ENCODE results near the gene ACMSD. TPM values are rescaled to one million over a fixed set of nuclear protein-coding genes. Genes with fewer than 3 reads are reported as not detected.

ACMSD gene
- total and polyA plus RNA-seq, 2 of the 4 experiments (the other 2 are of a cell fraction): not detected

DNA sequence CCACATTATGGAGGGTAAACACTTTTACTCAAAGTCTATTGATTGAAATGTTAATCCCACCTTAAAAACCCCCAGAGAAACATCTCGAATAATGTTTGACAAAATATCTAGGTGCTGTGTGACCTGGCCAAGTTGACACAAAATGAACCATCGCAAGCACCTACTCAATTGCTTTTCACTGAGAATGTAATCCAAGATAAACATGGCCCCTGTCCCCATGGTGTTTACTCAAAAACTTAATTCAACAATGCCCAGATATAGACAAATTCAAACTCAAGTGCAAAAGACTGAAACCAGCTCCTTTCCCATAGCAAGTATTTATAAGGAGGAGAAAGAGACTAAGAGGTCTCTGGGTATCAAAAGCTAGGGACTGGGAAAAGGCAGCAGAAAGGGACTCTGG lies 15.0 kb upstream of the ACMSD start:
- Histone ChIP-seq H3K4ac (ENCODE audit: low read depth, low read length) (no peak overlapping the region), H3K9me1 (ENCODE audit: insufficient read depth, low read length) (no peaks in the 10 kb centered on the region), H2AK5ac (ENCODE audit: low read depth, low read length) (no peak overlapping the region), H3K36me3 (ENCODE audit: control insufficient read depth, insufficient read depth, low read length) (no peaks in the 10 kb centered on the region), H3K4me3 (ENCODE audit: insufficient read depth, low read depth, low read length) (no peak overlapping the region), H4K5ac (ENCODE audit: low read depth, low read length) (no peak overlapping the region), H2BK15ac (ENCODE audit: low read depth, low read length) (no peak overlapping the region), H3K4me1 (ENCODE audit: control insufficient read depth, insufficient read depth, low read length) (no peaks in the 10 kb centered on the region), H3K27me3 (ENCODE audit: control insufficient read depth, insufficient read depth, low read length) (no peaks in the 10 kb centered on the region), H2BK20ac (ENCODE audit: low read depth, low read length) (no peak overlapping the region), H3K79me1 (ENCODE audit: low read depth in 1 of 2, low read length in 2 of 2) (no peaks in the 10 kb centered on the region), H2AK9ac (replicated peaks; ENCODE audit: low read depth, low read length, poor library complexity) (no peak overlapping the region), H2AFZ (replicated peaks; ENCODE audit: low read length, poor library complexity) (no peak overlapping the region), H2BK5ac (ENCODE audit: low read depth, low read length, poor library complexity, severe bottlenecking) (no peak overlapping the region), H4K91ac (ENCODE audit: insufficient read depth, low read depth, low read length) (no peak overlapping the region), H3K4me2 (ENCODE audit: low read depth, low read length) (no peak overlapping the region), H3K18ac (ENCODE audit: low read depth, low read length) (no peak overlapping the region), H4K8ac (ENCODE audit: low read depth in 2 of 2, low read length in 2 of 2) (no peak overlapping the region), H4K20me1 (ENCODE audit: insufficient read depth, low read length) (no peaks in the 10 kb centered on the region), H3K9ac (ENCODE audit: low read depth, low read length) (no peak overlapping the region), H3K23ac (ENCODE audit: low read depth, low read length) (no peak overlapping the region), H2BK120ac (ENCODE audit: low read depth, low read length) (no peak overlapping the region), H3K27ac (ENCODE audit: insufficient read depth, low read length) (no peak overlapping the region), H3K56ac (ENCODE audit: extremely low read depth, insufficient read depth, low read length) (no peak overlapping the region), H3K14ac (replicated peaks; ENCODE audit: low read depth, low read length) (no peak overlapping the region), H3K9me3 (ENCODE audit: control insufficient read depth, insufficient read depth, low read length) (no peaks in the 10 kb centered on the region)
- TF ChIP-seq POLR2A (IDR thresholded peaks at IDR 0.05; ENCODE audit: low read depth, low read length): no peak
- TF ChIP-seq MAFK (IDR thresholded peaks at IDR 0.05; ENCODE audit: low read depth, low read length): no peak
- TF ChIP-seq CHD1 (IDR thresholded peaks at IDR 0.05; ENCODE audit: low read depth, low read length): no peak
- TF ChIP-seq SMC3 (IDR thresholded peaks at IDR 0.05; ENCODE audit: low read depth, low read length): no peak
- TF ChIP-seq RCOR1 (IDR thresholded peaks at IDR 0.05; ENCODE audit: insufficient replicate concordance, low read length): no peak
- no peak for TF ChIP-seq MXI1 (IDR thresholded peaks at IDR 0.05; ENCODE audit: borderline replicate concordance, low read depth, low read length)
- TF ChIP-seq, protein P1, sequence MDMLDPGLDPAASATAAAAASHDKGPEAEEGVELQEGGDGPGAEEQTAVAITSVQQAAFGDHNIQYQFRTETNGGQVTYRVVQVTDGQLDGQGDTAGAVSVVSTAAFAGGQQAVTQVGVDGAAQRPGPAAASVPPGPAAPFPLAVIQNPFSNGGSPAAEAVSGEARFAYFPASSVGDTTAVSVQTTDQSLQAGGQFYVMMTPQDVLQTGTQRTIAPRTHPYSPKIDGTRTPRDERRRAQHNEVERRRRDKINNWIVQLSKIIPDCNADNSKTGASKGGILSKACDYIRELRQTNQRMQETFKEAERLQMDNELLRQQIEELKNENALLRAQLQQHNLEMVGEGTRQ (IDR thresholded peaks at IDR 0.05; ENCODE audit: low read depth, low read length): no peak
- no TSS peak for BruUV-seq (replicated peaks)
- intact Hi-C loops (cut with micrococcal nuclease): no loop called here
- ChIA-PET CTCF (no interaction called here), POLR2A (ENCODE audit: unreplicated experiment) (no interaction called here)
- no CpG with 5 or more reads among the region's 2 CpGs for WGBS, 2 experiments (ENCODE audit: extremely low coverage in 2 of 2, insufficient read length in 1 of 2)
- dilution Hi-C loops (cut with HindIII; ENCODE audit: low sequenced_read_pairs, unreplicated experiment): no loop called here
- in situ Hi-C loops (cut with MboI; ENCODE audit: low sequenced_read_pairs): no loop called here
- no peak for DNase-seq
- no peak for ATAC-seq (ENCODE audit: low read depth)
